Heart left ventricle (tissue), 16 donors: ENCODE data around the gene KRTAP6-1. TPM values are rescaled to one million over a fixed set of nuclear protein-coding genes. Genes with fewer than 3 reads are reported as not detected.

Source experiments
- ATAC-seq, 4 donors: fragments of 200-7000 bp; cut with Tn5 transposase; one replicate each; pipeline ENCODE4 v1.9.1; 2020 to 2022; ENCODE audit warnings: moderate library complexity in 4 of 4, mild to moderate bottlenecking in 3 of 4, moderate number of reproducible peaks in 1 of 4
- DNase-seq, 5 donors: peaks; one replicate each; pipeline ENCODE4 v3.0.0-alpha.2; 2020
- H3K27ac ChIP-seq, 12 donors: fragments of 200-600 bp; sonication (generic) in 4 of 12; one replicate each; pipeline versions ENCODE4 v1.5.0 to v1.8.0; 2016 to 2022; ENCODE audit warnings: mild to moderate bottlenecking in 2 of 12
- H3K27me3 ChIP-seq, 9 donors: fragments of 200-600 bp; sonication (generic) in 2 of 9; one replicate each; pipeline versions ENCODE4 v1.5.1 to v1.8.0; 2016 to 2022; ENCODE audit warnings: mild to moderate bottlenecking in 3 of 9
- H3K36me3 ChIP-seq, 9 donors: fragments of 200-600 bp; sonication (generic) in 2 of 9; one replicate each; pipeline versions ENCODE4 v1.5.0 to v1.8.0; 2018 to 2022; ENCODE audit warnings: mild to moderate bottlenecking in 2 of 9
- H3K4me1 ChIP-seq, 12 donors: fragments of 200-600 bp; sonication (generic) in 4 of 12; one replicate each; pipeline versions ENCODE4 v1.5.0 to v1.8.0; 2016 to 2022; ENCODE audit warnings: mild to moderate bottlenecking in 3 of 12
- H3K4me3 ChIP-seq, 12 donors: fragments of 200-600 bp; sonication (generic) in 4 of 12; one replicate each; pipeline versions ENCODE4 v1.5.0 to v1.8.0; 2017 to 2022; ENCODE audit warnings: mild to moderate bottlenecking in 9 of 12, moderate library complexity in 4 of 12
- H3K9me3 ChIP-seq, 12 donors: fragments of 200-600 bp; sonication (generic) in 4 of 12; one replicate each; pipeline versions ENCODE4 v1.5.0 to v1.8.0; 2016 to 2022; ENCODE audit warnings: mild to moderate bottlenecking in 1 of 12
- CTCF ChIP-seq, 12 donors: fragments of 200-600 bp; sonication (generic) in 4 of 12; IDR thresholded peaks; one replicate each; pipeline versions ENCODE4 v1.5.0 to v1.8.0; 2018 to 2022; ENCODE audit warnings: antibody characterized with exemption in 12 of 12, mild to moderate bottlenecking in 5 of 12
- POLR2A ChIP-seq, 2 donors: fragments of 450-650 bp; IDR thresholded peaks; one replicate each; pipeline ENCODE4 v1.6.1; 2017; ENCODE audit warnings: antibody characterized with exemption in 2 of 2, mild to moderate bottlenecking in 2 of 2, moderate library complexity in 2 of 2
- WGBS, 4 donors: extraction: QIAGEN DNeasy Blood & Tissue Kit in 2 of 4; methylation state at CpG; one replicate each; pipeline versions ENCODE4 v1.1.5 to v1.1.7; 2013 to 2018; 5-methylcytosine and 5-hydroxymethylcytosine counted together
- intact Hi-C, 10 donors: fragments of 100-400 bp; cut with DNase I; formaldehyde crosslinking; loops; one replicate each; pipeline versions ENCODE4 v1.11.1 to v1.14.2; 2022
- polyA plus RNA-seq, 2 donors: library from polyadenylated mRNA; stranded (reverse); fragments of 200-250 nt; gene quantifications; one replicate each; pipeline ENCODE4 v1.2.3, GENCODE V29; 2013
- total RNA-seq, 9 donors: library from RNA; depleted of rRNA in 2 of 9; stranded (reverse); fragments of >200 nt in 2 of 9; fragmentation: NEBNext Ultra II Directional in 3 of 9; extraction: Animal tissue kit (Norgen Biotek cat#: 25700) in 3 of 9; gene quantifications; one replicate each; pipeline versions ENCODE4 v1.1.0 to v1.2.4, GENCODE V29; 2016 to 2023
- donor health status: ischemic (EF 13 %, LVEDD 7.1; RV severe dilation, severe dysfunction).
- donor health status: healthy with polysubstance abuse.
- donor health status: DM: no; HTN: yes; CAD: no.
- donor health status: DM: no; HTN: no; CAD: no.
- donor health status: ischemic (EF 25% LVEDD 6.9; RV normal size, moderate dysfunction).
- donor health status: ischemic (EF 25% LVEDD 5.7; RV mildly dilated, moderate dysfunction).
- donor health status: healthy.
- donor health status: DM: yes; HTN: yes; CAD: no.
- donor health status: ischemic (EF 35%, LVEDD 5.7; RV mildly dilated, moderate dysfunction).
- donor health status: nonischemic (EF 11% LVEDD 7.7; RV severe dilation, severe dysfunction).
- donor health status: DM: yes; HTN: yes; CAD: no.
- donor health status: PGD.
- donor health status: ischemic (EF 29% LVEDD 5.4; RV normal size, mild dysfunction).
- donor health status: nonischemic (EF 23%, LVEDD 6.1; RV moderate dilation, normal function).

Gene KRTAP6-1
- total and polyA plus RNA-seq, 11 donors: not detected

- Histone ChIP-seq H3K9me3 (no peaks in the 10 kb centered on the region), H3K27me3 (no peaks in the 10 kb centered on the region), H3K36me3 (no peaks in the 10 kb centered on the region), H3K4me3 (no peak overlapping the region), H3K4me1 (peaks cover 0 to 8% (median 0%) of the 10 kb centered on the region in 12 donors), H3K27ac (peak overlapping the region in 7 of 12 donors; percentile 6 to 50 (median 24))
- DNase-seq (no peak), ATAC-seq (peak; percentile 45 to 84 (median 78))
- intact Hi-C loops: loop anchor here in 1 of 10 donors (10.0 kb wide), 1 partner anchor 83 kb away; the partner anchor contains the start of genes KRTAP19-1 and KRTAP19-2
- TF ChIP-seq POLR2A (IDR thresholded peaks at IDR 0.05) (no peak), CTCF (IDR thresholded peaks at IDR 0.05) (no peak)
These were observed 46.1 kb downstream of the KRTAP6-1 start for GRCh38 chr21:30567617-30568016.

GRCh38 chr21:30563630-30564029 is 50.1 kb downstream of the KRTAP6-1 start:
- DNase-seq (no peak), ATAC-seq (no peak)
- Histone ChIP-seq H3K4me1 (peaks cover 0 to 8% (median 0%) of the 10 kb centered on the region in 12 donors), H3K27me3 (no peaks in the 10 kb centered on the region), H3K27ac (no peak overlapping the region), H3K9me3 (no peaks in the 10 kb centered on the region), H3K36me3 (no peaks in the 10 kb centered on the region), H3K4me3 (no peak overlapping the region)
- intact Hi-C loops: loop anchor here in 1 of 10 donors (10.0 kb wide), 1 partner anchor 79 kb away; the partner anchor contains the start of genes KRTAP19-1 and KRTAP19-2
- no peak for TF ChIP-seq POLR2A (IDR thresholded peaks at IDR 0.05)
- TF ChIP-seq CTCF (IDR thresholded peaks at IDR 0.05): no peak
- WGBS, 4 donors: 80 to 86% (median 85%) methylated on average over 2 of the region's 2 CpGs

Other genes with a start within 250 kb of the KRTAP6-1 start
- gene KRTAP13-2, start 241.7 kb downstream of the KRTAP6-1 start, total RNA-seq: not detected
- not detected for gene KRTAP13-2, start 241.7 kb downstream of the KRTAP6-1 start, polyA plus RNA-seq
- not detected for gene KRTAP13-1, start 217.9 kb downstream of the KRTAP6-1 start, total RNA-seq
- not detected for gene KRTAP13-1, start 217.9 kb downstream of the KRTAP6-1 start, polyA plus RNA-seq
- not detected for gene KRTAP13-3, start 188.0 kb downstream of the KRTAP6-1 start, total RNA-seq
- not detected for gene KRTAP13-3, start 188.0 kb downstream of the KRTAP6-1 start, polyA plus RNA-seq
- gene KRTAP13-4, start 183.7 kb downstream of the KRTAP6-1 start, total RNA-seq: not detected
- not detected for gene KRTAP13-4, start 183.7 kb downstream of the KRTAP6-1 start, polyA plus RNA-seq
- not detected for gene KRTAP15-1, start 173.7 kb downstream of the KRTAP6-1 start, total RNA-seq
- gene KRTAP15-1, start 173.7 kb downstream of the KRTAP6-1 start, polyA plus RNA-seq: not detected
- not detected for gene KRTAP19-1, start 133.6 kb downstream of the KRTAP6-1 start, total RNA-seq
- not detected for gene KRTAP19-1, start 133.6 kb downstream of the KRTAP6-1 start, polyA plus RNA-seq
- gene KRTAP19-2, start 126.5 kb downstream of the KRTAP6-1 start, total RNA-seq: not detected
- not detected for gene KRTAP19-2, start 126.5 kb downstream of the KRTAP6-1 start, polyA plus RNA-seq
- not detected for gene KRTAP19-3, start 121.9 kb downstream of the KRTAP6-1 start, total RNA-seq
- not detected for gene KRTAP19-3, start 121.9 kb downstream of the KRTAP6-1 start, polyA plus RNA-seq
- not detected for gene KRTAP19-4, start 116.8 kb downstream of the KRTAP6-1 start, total RNA-seq
- not detected for gene KRTAP19-4, start 116.8 kb downstream of the KRTAP6-1 start, polyA plus RNA-seq
- not detected for gene KRTAP19-5, start 111.8 kb downstream of the KRTAP6-1 start, total RNA-seq
- gene KRTAP19-5, start 111.8 kb downstream of the KRTAP6-1 start, polyA plus RNA-seq: not detected
- not detected for gene KRTAP19-6, start 72.1 kb downstream of the KRTAP6-1 start, total RNA-seq
- not detected for gene KRTAP19-6, start 72.1 kb downstream of the KRTAP6-1 start, polyA plus RNA-seq
- gene KRTAP19-7, start 52.6 kb downstream of the KRTAP6-1 start, total RNA-seq: not detected
- gene KRTAP19-7, start 52.6 kb downstream of the KRTAP6-1 start, polyA plus RNA-seq: not detected
- gene KRTAP22-2, start 23.5 kb downstream of the KRTAP6-1 start, total RNA-seq: not detected
- not detected for gene KRTAP22-2, start 23.5 kb downstream of the KRTAP6-1 start, polyA plus RNA-seq
- not detected for gene KRTAP6-3, start 21.5 kb downstream of the KRTAP6-1 start, total RNA-seq
- gene KRTAP6-3, start 21.5 kb downstream of the KRTAP6-1 start, polyA plus RNA-seq: not detected
- not detected for gene KRTAP6-2, start 15.0 kb downstream of the KRTAP6-1 start, total RNA-seq
- not detected for gene KRTAP6-2, start 15.0 kb downstream of the KRTAP6-1 start, polyA plus RNA-seq
- not detected for gene KRTAP22-1, start 12.8 kb downstream of the KRTAP6-1 start, total RNA-seq
- not detected for gene KRTAP22-1, start 12.8 kb downstream of the KRTAP6-1 start, polyA plus RNA-seq
- gene KRTAP20-1, start 2.5 kb upstream of the KRTAP6-1 start, total RNA-seq: not detected
- gene KRTAP20-1, start 2.5 kb upstream of the KRTAP6-1 start, polyA plus RNA-seq: not detected
- gene KRTAP20-4, start 6.7 kb upstream of the KRTAP6-1 start, total RNA-seq: not detected
- not detected for gene KRTAP20-4, start 6.7 kb upstream of the KRTAP6-1 start, polyA plus RNA-seq
- not detected for gene KRTAP20-2, start 21.3 kb upstream of the KRTAP6-1 start, total RNA-seq
- not detected for gene KRTAP20-2, start 21.3 kb upstream of the KRTAP6-1 start, polyA plus RNA-seq
- gene KRTAP20-3, start 28.9 kb upstream of the KRTAP6-1 start, total RNA-seq: not detected
- gene KRTAP20-3, start 28.9 kb upstream of the KRTAP6-1 start, polyA plus RNA-seq: not detected
- not detected for gene KRTAP21-3, start 104.8 kb upstream of the KRTAP6-1 start, total RNA-seq
- gene KRTAP21-3, start 104.8 kb upstream of the KRTAP6-1 start, polyA plus RNA-seq: not detected
- not detected for gene KRTAP21-2, start 133.3 kb upstream of the KRTAP6-1 start, total RNA-seq
- gene KRTAP21-2, start 133.3 kb upstream of the KRTAP6-1 start, polyA plus RNA-seq: not detected
- gene KRTAP21-1, start 141.5 kb upstream of the KRTAP6-1 start, total RNA-seq: not detected
- gene KRTAP21-1, start 141.5 kb upstream of the KRTAP6-1 start, polyA plus RNA-seq: not detected
- gene KRTAP8-1, start 199.3 kb upstream of the KRTAP6-1 start, total RNA-seq: not detected
- gene KRTAP8-1, start 199.3 kb upstream of the KRTAP6-1 start, polyA plus RNA-seq: not detected
- not detected for gene KRTAP7-1, start 215.8 kb upstream of the KRTAP6-1 start, total RNA-seq
- not detected for gene KRTAP7-1, start 215.8 kb upstream of the KRTAP6-1 start, polyA plus RNA-seq